Measurements from ENCODE around the gene KIAA0513. TPM values are rescaled to one million over a fixed set of nuclear protein-coding genes. Genes with fewer than 3 reads are reported as not detected.

Gene KIAA0513
- total RNA-seq, 1 donor from 2014 or later = 0.62 TPM

DNA sequence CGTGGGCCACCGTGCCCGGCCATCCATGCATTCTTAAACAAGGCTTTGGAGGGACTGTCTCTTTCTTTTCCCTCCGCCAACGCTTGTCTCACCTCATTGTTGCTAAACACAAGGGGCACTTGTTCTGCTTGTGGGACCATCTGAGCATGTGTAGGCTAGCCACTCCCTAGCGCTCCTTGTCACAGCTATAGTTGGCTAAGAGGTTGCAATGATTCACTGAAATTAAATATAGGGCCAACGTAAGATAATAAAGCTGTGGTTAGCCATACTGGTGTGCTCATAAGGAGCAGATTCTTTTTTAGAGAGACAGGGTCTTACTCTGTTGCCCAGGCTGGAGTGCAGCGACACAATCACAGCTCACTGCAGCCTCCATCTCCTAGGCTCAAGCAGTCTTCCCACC lies 41.2 kb downstream of the KIAA0513 start:
- intact Hi-C loops (cut with micrococcal nuclease) = no loop called here
- ATAC-seq (ENCODE audit: low read depth) (no peak), DNase-seq (no peak)
- ChIA-PET CTCF (no interaction called here), POLR2A (no interaction called here)
- TF ChIP-seq, protein P1, sequence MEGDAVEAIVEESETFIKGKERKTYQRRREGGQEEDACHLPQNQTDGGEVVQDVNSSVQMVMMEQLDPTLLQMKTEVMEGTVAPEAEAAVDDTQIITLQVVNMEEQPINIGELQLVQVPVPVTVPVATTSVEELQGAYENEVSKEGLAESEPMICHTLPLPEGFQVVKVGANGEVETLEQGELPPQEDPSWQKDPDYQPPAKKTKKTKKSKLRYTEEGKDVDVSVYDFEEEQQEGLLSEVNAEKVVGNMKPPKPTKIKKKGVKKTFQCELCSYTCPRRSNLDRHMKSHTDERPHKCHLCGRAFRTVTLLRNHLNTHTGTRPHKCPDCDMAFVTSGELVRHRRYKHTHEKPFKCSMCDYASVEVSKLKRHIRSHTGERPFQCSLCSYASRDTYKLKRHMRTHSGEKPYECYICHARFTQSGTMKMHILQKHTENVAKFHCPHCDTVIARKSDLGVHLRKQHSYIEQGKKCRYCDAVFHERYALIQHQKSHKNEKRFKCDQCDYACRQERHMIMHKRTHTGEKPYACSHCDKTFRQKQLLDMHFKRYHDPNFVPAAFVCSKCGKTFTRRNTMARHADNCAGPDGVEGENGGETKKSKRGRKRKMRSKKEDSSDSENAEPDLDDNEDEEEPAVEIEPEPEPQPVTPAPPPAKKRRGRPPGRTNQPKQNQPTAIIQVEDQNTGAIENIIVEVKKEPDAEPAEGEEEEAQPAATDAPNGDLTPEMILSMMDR (IDR thresholded peaks at IDR 0.05) = no peak
- H3K27ac Mint-ChIP-seq = no peak overlapping the region
- no peaks in the 10 kb centered on the region for H3K9me3 Mint-ChIP-seq
- H3K36me3 Mint-ChIP-seq (ENCODE audit: low read depth) = no peaks in the 10 kb centered on the region
- H3K27me3 Mint-ChIP-seq = peaks cover 5% of the 10 kb centered on the region
- H3K4me3 Mint-ChIP-seq = no peak overlapping the region
- no peaks in the 10 kb centered on the region for H3K4me1 Mint-ChIP-seq

DNA sequence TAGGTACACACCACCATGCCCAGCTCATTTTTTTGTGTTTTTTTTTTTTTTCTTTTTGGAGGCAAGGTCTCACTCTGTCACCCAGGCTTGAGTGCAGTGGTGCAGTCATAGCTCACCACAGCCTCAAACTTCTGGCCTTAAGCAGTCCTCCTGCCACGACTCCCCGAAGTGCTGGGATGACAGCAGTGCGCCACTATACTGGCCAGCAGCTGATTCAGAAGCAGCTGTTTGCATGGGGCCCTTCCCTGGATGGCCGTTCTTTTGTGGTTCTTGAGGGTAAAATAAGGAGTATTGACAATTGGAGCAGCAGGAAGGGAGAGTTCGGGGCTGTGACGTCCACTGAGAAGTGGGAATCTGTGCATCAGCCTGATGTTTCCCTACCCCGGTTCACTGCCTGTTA lies 41.6 kb downstream of the KIAA0513 start:
- Mint-ChIP-seq H3K4me3 (no peak overlapping the region), H3K27ac (no peak overlapping the region), H3K4me1 (no peaks in the 10 kb centered on the region), H3K27me3 (peaks cover 5% of the 10 kb centered on the region), H3K36me3 (ENCODE audit: low read depth) (no peaks in the 10 kb centered on the region), H3K9me3 (no peaks in the 10 kb centered on the region)
- no peak for ATAC-seq (ENCODE audit: low read depth)
- CTCF ChIA-PET = no interaction called here
- POLR2A ChIA-PET = no interaction called here
- DNase-seq = no peak
- intact Hi-C loops (cut with micrococcal nuclease) = no loop called here
- TF ChIP-seq, protein P1 (IDR thresholded peaks at IDR 0.05) = no peak

DNA sequence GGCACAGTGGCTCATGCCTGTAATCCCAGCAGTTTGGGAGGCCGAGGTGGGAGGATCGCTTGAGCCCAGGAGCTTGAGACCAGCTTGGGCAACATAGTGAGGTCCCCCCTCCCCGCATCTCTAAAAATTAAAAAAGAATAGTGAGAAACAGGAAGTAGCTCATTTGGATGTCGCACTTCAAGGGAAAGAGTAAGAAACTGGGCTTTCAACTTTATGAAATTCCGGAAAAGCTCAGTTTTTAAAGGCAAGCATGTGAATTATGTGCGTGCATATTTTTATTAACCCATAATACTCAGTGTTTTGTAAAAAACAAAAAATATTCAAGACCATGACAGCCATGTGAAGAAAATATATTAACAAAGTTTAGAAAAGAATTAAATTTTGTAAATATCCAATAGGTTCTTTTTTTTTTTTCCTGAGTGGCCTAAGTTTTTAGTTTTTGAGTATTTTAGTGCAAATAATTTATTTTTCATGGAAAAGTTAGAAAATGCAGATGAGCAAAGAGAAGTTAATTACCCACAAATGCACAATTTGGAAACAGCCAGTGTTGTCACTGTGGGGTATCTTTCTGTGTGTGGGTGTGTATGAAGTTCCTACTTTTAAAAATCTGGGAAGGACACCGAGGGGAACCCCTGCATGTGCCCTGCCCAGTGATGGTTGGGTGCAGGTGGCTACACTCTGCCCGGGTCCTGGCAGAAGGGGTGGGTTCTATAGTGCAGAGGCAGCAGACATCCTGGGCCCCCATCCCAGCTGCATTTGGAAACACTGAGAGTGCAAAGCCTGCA lies 44.7 kb downstream of the KIAA0513 start:
- Mint-ChIP-seq H3K4me3 (no peak overlapping the region), H3K36me3 (ENCODE audit: low read depth) (no peaks in the 10 kb centered on the region), H3K4me1 (peaks cover 4% of the 10 kb centered on the region), H3K9me3 (no peaks in the 10 kb centered on the region), H3K27me3 (peaks cover 7% of the 10 kb centered on the region), H3K27ac (no peak overlapping the region)
- intact Hi-C loops (cut with micrococcal nuclease) = no loop called here
- POLR2A ChIA-PET = no interaction called here
- DNase-seq (no peak), ATAC-seq (ENCODE audit: low read depth) (no peak)
- TF ChIP-seq, protein P1 (IDR thresholded peaks at IDR 0.05) = no peak
- CTCF ChIA-PET = no interaction called here

DNA sequence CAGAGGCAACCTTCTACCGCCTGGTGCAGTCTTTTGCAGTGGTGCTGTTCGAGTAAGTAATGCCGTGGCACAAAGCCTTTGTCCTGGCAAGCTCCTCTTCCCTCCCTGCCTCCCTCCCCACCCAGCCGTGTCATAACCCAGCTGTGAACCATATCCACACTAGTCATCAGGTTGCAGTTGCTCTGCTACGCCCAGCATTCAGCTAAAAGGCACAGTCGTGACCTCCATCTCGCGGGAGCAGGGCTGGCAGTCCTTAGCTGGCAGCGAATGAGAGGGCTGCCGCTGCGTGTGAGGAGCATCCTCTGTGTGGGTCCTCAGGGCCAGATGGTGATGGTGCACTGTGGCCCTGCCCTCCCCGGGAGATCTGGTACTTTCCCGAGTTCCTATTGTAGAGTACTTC lies 45.4 kb downstream of the KIAA0513 start:
- Mint-ChIP-seq H3K9me3 (no peaks in the 10 kb centered on the region), H3K4me3 (no peak overlapping the region), H3K4me1 (peaks cover 5% of the 10 kb centered on the region), H3K27ac (no peak overlapping the region), H3K36me3 (ENCODE audit: low read depth) (no peaks in the 10 kb centered on the region), H3K27me3 (peaks cover 12% of the 10 kb centered on the region)
- no peak for ATAC-seq (ENCODE audit: low read depth)
- TF ChIP-seq, protein P1 (IDR thresholded peaks at IDR 0.05) = no peak
- no peak for DNase-seq
- ChIA-PET POLR2A (no interaction called here), CTCF (no interaction called here)
- intact Hi-C loops (cut with micrococcal nuclease) = no loop called here

DNA sequence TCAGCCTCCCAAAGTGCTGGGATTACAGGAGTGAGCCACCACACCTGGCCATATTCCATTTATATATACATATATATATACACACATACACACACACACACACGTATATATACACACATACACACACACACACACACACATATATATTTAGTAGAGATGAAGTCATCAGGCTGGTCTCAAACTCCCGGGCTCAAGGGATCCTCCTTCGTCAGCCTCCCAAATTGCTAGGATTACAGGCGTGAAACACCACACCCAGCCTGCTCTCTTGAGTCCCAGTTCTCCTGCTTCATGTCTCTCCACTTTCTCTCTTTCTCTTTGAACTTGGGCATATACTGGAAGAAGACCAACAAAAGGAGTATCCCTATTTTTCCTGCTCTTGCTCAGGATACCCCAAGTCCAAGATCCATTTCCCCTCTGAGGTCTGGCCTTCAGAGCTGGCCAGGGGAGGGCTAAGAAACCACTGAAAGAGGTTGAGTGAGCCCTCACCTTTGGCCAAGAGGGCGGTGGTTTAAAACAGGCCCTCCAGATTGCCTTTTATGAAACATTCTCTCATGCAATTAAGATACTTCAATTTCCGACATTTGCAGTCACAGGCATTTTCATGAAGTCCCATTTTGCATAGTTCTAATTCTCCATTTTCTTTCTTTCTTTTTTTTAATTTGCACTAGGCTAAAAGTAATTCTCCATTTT lies 46.8 kb downstream of the KIAA0513 start:
- no peak overlapping the region for H3K4me3 Mint-ChIP-seq
- no peaks in the 10 kb centered on the region for H3K9me3 Mint-ChIP-seq
- TF ChIP-seq, protein P1 (IDR thresholded peaks at IDR 0.05) = no peak
- ChIA-PET CTCF (no interaction called here), POLR2A (no interaction called here)
- peaks cover 15% of the 10 kb centered on the region for H3K27me3 Mint-ChIP-seq
- ATAC-seq (ENCODE audit: low read depth) = no peak
- no peaks in the 10 kb centered on the region for H3K36me3 Mint-ChIP-seq (ENCODE audit: low read depth)
- no peak for DNase-seq
- no peak overlapping the region for H3K27ac Mint-ChIP-seq
- H3K4me1 Mint-ChIP-seq = peaks cover 5% of the 10 kb centered on the region
- intact Hi-C loops (cut with micrococcal nuclease) = no loop called here
